ENCODE data around the gene PPP2R5A. TPM values are rescaled to one million over a fixed set of nuclear protein-coding genes. Genes with fewer than 3 reads are reported as not detected.

The PPP2R5A gene
- total and polyA plus RNA-seq, 2 of the 13 experiments (the other 11 are each of a cell fraction or from before 2014, with no cell fraction given) = 22.0 to 31.4 TPM

GRCh38 chr1:212242288-212242984 lies 42.8 kb upstream of the PPP2R5A start (continued):
- TF ChIP-seq ELF3 (CRISPR knock-in tag; IDR thresholded peaks at IDR 0.05) (peak; percentile 79; the same call in 1 of the 2 replicates), YY1 (IDR thresholded peaks at IDR 0.05; ENCODE audit: insufficient read depth, insufficient replicate concordance, low read depth, low read length) (peak; percentile 29), KLF11 (CRISPR knock-in tag; IDR thresholded peaks at IDR 0.05) (no peak; the same call in 1 of the 2 replicates), RBM39 (IDR thresholded peaks at IDR 0.05; ENCODE audit: low read depth, low read length, poor library complexity, severe bottlenecking) (no peak), TEAD3 (CRISPR knock-in tag; optimal IDR thresholded peaks at IDR 0.05; ENCODE audit: borderline replicate concordance) (peak; percentile 28), SIX1 (CRISPR knock-in tag; IDR thresholded peaks at IDR 0.05; ENCODE audit: borderline replicate concordance) (no peak), ZNF713 (CRISPR knock-in tag; IDR thresholded peaks at IDR 0.05) (no peak), ZNF709 (CRISPR knock-in tag; IDR thresholded peaks at IDR 0.05) (no peak), TP53 (CRISPR knock-in tag; conservative IDR thresholded peaks at IDR 0.05) (no peak), ZNF136 (CRISPR knock-in tag; IDR thresholded peaks at IDR 0.05; ENCODE audit: low read depth) (no peak), FIP1L1 (IDR thresholded peaks at IDR 0.05; ENCODE audit: borderline replicate concordance, insufficient read depth, low read depth, low read length) (no peak), EP300 (IDR thresholded peaks at IDR 0.05; ENCODE audit: low read depth in 2 of 2, low read length in 2 of 2) (peak in 1 of 2 experiments; percentile 81; a peak in 2 of 4 replicates), EP300 (CRISPR knock-in tag; IDR thresholded peaks at IDR 0.05; ENCODE audit: borderline replicate concordance) (peak; percentile 53; the same call in 1 of the 2 replicates), ZKSCAN8 (CRISPR knock-in tag; IDR thresholded peaks at IDR 0.05; ENCODE audit: borderline replicate concordance) (0 out of 2 replicates have a peak, but pooled peaks have one; percentile 34), TRIM24 (CRISPR knock-in tag; IDR thresholded peaks at IDR 0.05) (no peak), ZNF564 (CRISPR knock-in tag; IDR thresholded peaks at IDR 0.05) (no peak), XRCC5 (optimal IDR thresholded peaks at IDR 0.05; ENCODE audit: low read length) (no peak), ZNF850 (CRISPR knock-in tag; conservative IDR thresholded peaks at IDR 0.05) (no peak), SALL1 (CRISPR knock-in tag; IDR thresholded peaks at IDR 0.05) (peak; percentile 59), HDAC1 (CRISPR knock-in tag; IDR thresholded peaks at IDR 0.05) (no peak), AFF4 (CRISPR knock-in tag; IDR thresholded peaks at IDR 0.05) (no peak), HOXA5 (CRISPR knock-in tag; IDR thresholded peaks at IDR 0.05) (0 out of 2 replicates have a peak, but pooled peaks have one; percentile 22), MLX (CRISPR knock-in tag; IDR thresholded peaks at IDR 0.05) (0 out of 2 replicates have a peak, but pooled peaks have one; percentile 37)
- TF ChIP-seq, protein P1, sequence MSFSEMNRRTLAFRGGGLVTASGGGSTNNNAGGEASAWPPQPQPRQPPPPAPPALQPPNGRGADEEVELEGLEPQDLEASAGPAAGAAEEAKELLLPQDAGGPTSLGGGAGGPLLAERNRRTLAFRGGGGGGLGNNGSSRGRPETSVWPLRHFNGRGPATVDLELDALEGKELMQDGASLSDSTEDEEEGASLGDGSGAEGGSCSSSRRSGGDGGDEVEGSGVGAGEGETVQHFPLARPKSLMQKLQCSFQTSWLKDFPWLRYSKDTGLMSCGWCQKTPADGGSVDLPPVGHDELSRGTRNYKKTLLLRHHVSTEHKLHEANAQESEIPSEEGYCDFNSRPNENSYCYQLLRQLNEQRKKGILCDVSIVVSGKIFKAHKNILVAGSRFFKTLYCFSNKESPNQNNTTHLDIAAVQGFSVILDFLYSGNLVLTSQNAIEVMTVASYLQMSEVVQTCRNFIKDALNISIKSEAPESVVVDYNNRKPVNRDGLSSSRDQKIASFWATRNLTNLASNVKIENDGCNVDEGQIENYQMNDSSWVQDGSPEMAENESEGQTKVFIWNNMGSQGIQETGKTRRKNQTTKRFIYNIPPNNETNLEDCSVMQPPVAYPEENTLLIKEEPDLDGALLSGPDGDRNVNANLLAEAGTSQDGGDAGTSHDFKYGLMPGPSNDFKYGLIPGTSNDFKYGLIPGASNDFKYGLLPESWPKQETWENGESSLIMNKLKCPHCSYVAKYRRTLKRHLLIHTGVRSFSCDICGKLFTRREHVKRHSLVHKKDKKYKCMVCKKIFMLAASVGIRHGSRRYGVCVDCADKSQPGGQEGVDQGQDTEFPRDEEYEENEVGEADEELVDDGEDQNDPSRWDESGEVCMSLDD (CRISPR knock-in tag; IDR thresholded peaks at IDR 0.05; ENCODE audit: borderline replicate concordance) = no peak

Data from HepG2 (cell line).